Left renal cortex interstitium (tissue), 4 donors: ENCODE data around the gene PKN1. TPM values are rescaled to one million over a fixed set of nuclear protein-coding genes. Genes with fewer than 3 reads are reported as not detected.
"Not testable (repeated sequence)": the region's sequence is repeated elsewhere in the genome, so short reads cannot be mapped to it uniquely, and the experiment has no call there.

Source experiments
- DNase-seq, 4 donors: peaks; one replicate each; pipeline ENCODE4 v3.0.0-alpha.2; 2013; ENCODE audit warnings: low read depth in 4 of 4, low spot score in 2 of 4, missing footprints in 1 of 4
- polyA plus RNA-seq, 4 donors: library from polyadenylated mRNA; unstranded; fragments of 120-200 nt; gene quantifications; one replicate each; pipeline ENCODE4 v1.2.1, GENCODE V29; 2013; ENCODE audit not compliant: insufficient read length in 4 of 4

PKN1 gene
- polyA plus RNA-seq, 4 donors: 87.7 to 129 (median 97.5) TPM

DNA sequence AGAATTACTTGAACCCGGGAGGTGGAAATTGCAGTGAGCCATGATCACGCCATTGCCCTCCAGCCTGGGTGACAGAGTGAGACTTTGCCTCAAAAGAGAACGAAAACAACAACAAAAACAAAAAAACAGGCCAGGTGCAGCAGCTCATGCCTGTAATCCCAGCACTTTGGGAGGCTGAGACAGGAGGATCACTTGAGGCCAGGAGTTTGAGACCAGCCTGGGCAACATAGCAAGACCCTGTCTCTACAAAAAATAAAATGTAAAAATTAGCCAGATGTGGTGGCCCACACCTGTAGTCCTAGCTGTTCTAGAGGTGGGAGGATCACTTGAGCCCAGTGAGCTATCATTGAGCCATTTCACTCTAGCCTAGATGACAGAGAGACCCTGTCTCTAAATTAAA, 19.2 kb downstream of the PKN1 start:
- not testable (repeated sequence) for DNase-seq

DNA sequence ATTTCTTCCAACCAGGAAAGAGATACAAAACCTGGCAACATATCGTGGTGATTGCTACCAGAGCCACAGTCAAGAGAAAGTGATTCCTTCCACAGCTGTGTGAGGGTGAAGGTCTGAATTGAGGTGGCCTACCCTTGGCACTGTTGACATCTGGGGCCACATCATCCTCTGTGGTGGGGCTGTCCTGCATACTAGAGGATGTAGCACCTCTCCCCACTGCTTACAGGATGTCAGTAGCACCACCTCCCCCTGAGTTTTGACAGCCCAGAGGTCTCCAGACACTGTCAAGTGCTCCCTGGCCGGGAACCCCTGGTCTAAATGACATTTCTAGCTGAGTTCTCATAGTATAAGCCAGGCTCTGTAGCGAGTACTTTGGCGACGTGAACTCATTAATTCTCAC, 26.6 kb downstream of the PKN1 start:
- DNase-seq: no peak

DNA sequence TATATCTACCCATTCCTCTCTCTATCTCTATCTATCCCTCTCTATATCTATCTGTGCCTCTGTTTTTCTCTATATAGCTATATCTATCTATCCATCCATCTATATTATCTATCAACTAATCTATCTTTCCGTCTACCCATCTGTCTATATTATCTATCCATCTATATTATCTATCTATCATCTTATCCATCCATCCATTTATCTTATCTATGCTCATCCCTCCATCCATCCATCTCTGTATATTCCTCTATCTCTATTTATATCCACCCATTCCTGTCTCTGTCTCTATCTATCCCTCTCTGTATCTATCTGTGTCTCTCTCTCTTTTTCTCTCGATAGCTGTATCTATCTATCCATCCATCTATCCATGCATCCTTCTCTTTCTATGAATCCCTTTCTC, 27.8 kb downstream of the PKN1 start:
- DNase-seq: no peak

DNA sequence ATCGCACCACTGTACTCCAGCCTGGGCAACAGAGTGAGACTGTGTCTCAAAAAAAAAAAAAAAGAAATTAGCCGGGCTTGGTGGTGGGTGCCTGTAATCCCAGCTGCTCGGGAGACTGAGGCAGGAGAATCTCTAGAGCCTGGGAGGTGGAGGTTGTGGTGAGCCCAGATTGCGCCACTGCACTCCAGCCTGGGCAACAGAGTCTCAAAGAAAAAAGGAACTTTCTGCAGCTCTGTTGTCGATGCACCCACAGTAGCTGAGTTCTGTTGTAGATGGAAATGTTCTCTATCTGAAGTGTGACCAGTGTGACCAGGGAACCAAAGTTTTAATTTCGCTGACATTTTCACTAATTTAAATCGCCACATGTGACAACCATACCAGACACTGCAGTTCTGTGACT, 29.3 kb downstream of the PKN1 start:
- DNase-seq: not testable (repeated sequence)

DNA sequence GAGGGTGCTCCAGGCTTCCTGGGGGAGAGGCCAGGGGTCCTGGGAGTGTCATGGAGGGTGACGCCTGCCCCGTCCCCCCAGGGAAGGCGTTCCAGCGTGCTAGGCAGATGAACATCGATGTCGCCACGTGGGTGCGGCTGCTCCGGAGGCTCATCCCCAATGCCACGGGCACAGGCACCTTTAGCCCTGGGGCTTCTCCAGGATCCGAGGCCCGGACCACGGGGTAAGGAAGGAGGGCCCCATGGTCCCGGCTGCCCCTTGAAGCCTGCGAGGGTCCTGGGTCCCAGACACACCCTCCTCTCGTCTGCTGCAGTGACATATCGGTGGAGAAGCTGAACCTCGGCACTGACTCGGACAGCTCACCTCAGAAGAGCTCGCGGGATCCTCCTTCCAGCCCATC, 30.6 kb downstream of the PKN1 start:
- no peak for DNase-seq

DNA sequence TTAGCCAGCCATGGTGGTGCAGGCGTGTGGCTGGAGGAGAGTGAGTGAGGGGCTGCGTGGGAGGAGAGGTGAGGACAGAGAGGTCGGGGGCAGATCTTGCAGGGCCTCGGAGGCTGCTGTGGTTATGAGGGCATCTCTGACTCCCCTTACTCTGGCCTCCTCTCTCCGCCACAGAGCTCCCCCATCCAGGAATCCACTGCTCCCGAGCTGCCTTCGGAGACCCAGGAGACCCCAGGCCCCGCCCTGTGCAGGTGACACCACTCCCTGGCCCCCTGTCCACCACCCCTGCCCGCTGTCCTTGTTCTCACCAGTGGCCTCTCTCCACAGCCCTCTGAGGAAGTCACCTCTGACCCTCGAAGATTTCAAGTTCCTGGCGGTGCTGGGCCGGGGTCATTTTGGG, 34.3 kb downstream of the PKN1 start:
- no peak for DNase-seq

DNA sequence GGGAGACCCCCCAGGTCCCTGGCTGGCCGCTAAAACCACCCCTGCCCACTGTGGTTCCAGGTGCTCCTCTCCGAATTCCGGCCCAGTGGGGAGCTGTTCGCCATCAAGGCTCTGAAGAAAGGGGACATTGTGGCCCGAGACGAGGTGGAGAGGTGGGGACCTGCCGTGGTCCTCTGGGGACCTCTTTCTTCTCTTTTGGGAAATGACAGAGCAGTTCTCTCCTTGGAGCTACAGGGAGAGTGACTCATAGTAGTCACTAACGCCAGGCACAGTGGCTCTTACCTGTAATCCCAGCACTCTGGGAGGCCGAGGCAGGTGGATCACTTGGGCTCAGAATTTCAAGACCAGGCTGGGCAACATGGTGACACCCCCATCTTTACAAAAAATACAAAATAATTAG, 34.7 kb downstream of the PKN1 start:
- DNase-seq: no peak

DNA sequence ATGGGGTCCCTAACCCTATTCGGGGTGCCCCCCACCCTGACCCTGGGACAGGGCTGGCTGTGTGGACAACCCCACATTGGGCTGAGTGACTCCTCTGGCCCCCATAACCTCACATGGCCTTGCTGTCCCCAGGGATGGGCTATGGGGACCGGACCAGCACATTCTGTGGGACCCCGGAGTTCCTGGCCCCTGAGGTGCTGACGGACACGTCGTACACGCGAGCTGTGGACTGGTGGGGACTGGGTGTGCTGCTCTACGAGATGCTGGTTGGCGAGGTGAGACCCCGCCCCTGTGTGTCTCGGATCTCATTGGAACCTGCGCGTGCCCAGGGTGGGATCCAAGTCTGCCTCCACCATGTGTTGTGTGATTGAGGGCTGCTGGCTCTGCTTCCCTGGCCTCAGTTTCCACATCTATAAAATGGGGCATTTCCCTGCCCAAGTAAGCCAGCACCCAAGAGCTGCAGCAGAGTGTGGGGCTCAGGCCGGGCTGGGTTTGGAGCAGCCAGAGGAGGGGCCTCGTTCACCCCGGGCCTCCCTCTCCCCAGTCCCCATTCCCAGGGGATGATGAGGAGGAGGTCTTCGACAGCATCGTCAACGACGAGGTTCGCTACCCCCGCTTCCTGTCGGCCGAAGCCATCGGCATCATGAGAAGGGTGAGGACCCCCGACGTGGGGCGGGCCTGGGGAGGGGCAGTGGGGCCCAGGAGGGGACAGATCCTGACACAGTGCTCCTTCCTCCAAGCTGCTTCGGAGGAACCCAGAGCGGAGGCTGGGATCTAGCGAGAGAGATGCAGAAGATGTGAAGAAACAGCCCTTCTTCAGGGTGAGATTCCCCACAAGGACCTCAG, 37.1 kb downstream of the PKN1 start:
- DNase-seq: no peak

DNA sequence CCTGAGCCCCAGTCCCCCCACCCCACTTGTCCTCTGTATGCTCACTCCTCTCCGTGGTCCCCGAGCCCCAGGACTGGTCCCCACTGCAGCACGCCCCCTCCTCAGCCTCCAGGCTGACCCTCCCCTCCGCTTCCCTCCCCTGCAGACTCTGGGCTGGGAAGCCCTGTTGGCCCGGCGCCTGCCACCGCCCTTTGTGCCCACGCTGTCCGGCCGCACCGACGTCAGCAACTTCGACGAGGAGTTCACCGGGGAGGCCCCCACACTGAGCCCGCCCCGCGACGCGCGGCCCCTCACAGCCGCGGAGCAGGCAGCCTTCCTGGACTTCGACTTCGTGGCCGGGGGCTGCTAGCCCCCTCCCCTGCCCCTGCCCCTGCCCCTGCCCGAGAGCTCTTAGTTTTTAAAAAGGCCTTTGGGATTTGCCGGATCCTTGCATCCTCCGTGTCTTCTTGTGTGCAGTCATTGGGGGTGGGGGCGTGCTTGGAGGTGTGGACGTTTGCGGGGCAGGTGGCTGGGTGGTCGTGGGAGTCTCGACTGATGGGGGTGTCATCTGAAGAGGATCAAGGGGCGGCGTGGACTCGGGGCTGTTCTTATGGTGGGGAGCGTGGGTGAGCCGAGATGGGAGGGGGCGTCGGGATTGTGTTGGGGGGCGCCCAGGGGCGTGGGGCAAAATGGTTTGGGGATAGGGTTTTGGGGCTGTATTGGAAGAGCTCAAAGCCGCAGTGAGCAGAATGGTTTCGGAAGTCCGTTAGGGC, 38.5 kb downstream of the PKN1 start:
- no peak for DNase-seq

DNA sequence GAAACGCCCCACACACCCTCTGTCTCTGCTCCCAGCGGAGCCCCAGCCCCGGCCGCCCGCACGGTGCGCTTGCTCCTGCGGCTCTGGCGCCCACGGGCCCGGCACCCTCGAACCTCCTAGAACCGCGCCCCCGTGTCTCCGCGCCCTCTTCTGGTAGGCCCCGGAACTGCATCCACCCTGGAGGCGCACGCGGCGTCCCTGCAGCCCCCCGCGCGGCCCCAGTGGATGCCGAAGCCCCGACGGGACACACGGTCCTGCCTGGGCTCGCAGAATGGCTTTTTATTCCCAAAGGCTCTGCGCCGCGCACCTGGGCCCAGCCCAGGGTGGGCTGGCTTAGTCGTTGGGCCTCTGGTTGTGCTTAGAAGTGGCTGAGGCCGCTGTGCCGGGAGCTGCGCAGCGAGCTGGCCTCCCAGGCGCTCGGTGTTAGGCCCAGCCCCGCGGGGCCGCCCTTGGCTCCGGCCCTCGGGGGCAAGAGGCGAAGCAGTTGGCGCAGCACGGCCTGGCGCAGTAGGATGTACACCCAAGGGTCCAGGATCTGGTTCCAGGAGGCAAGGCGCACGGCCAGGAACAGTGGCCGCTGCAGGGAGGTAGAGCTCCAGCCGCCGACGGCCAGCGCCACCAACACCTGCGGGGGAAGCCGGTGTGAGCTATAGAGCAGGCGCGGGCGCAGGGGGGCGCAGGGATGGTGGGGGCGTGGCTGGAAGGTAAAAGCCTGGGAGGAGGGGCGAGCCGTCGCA, 39.3 kb downstream of the PKN1 start:
- no peak for DNase-seq

DNA sequence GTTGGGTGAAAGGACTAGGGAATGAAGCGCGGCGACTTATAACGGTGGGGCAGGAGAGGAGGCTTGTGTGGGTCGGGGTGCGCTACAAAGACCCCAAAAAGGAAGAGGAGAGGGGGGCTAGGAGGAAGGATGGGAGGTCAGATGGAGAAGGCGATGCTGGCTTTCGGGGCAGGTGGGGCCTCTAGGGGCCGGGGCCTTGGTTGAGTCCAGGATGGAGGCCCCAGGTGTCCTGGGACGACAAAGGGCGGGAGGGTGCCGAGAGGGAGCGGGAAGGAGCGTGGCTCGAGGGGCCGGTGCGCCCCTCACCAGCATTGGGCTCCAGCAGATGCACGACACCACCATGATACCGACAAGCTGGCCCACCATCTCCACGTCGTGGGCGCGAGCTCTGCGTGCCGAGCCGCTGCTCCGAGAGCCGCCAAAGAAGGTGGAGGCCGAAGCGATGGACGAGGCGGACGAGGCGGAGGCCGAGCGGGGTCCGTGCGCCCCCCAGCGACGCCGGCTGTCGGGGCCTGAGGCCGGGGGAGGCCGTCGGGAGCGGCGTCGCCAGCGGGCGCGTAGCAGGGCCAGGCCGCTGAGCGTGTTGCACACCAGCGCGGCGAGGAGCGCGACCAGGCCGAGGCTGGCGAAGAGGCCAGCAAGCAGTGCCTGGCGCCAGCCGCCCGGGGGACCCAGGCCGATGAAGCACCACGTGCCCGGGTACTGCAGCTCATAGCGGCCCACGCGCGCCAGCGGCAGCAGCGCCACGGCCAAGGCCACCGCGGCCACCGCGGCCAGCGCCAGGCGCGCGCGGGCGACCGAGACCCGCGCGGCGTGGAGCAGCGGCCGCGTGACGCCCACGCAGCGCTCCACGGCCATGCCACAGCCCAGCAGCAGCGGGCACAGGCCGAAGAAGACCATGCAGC, 40.2 kb downstream of the PKN1 start:
- no peak for DNase-seq

DNA sequence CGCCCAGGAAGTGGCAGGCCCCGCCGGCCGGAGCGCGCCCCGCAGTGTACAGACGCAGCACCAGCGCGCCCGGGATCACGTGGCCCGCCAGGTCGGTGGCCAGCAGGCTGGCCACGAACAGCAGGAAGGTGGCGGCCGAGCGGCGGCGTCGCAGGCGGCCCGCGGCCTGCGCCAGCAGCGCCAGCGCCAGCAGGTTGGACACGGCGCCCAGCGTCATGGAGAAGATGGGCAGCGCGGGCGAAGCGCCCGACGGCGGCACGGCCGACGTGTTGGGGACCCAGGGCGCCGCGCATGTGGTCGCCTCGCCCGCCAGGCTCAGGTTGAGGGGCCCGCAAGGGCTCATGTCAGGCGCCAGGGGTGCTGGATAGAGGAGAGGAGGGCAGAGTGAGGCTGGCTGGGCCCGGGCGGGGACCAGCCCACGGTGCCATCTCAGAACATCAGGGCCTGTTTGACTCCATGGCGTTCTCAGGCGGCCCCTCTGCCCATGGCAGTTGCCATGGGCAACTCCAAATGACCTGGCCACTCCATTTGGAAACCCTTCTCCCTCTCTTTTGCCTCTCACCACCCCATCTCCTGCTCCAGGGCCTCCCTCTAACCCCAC, 41.0 kb downstream of the PKN1 start:
- no peak for DNase-seq

DNA sequence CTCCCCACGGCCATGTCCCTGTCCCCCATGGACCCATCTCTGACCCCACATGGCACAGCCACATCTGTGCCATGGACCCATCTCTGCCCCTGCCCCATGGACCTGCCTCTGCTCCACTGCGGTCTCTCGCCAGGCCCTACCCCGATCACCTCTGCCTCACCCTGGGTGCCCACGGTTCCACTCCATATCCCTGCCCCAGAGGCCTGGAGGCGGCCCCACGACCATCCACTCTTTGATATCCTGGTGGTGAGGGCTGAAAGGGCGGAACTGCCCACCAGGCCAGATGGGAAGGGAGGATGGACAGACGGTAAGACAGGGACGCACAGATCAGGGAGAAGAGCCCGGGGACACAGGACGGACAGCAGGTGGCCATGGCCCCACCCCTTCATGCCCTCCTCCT, 41.7 kb downstream of the PKN1 start:
- DNase-seq: no peak

DNA sequence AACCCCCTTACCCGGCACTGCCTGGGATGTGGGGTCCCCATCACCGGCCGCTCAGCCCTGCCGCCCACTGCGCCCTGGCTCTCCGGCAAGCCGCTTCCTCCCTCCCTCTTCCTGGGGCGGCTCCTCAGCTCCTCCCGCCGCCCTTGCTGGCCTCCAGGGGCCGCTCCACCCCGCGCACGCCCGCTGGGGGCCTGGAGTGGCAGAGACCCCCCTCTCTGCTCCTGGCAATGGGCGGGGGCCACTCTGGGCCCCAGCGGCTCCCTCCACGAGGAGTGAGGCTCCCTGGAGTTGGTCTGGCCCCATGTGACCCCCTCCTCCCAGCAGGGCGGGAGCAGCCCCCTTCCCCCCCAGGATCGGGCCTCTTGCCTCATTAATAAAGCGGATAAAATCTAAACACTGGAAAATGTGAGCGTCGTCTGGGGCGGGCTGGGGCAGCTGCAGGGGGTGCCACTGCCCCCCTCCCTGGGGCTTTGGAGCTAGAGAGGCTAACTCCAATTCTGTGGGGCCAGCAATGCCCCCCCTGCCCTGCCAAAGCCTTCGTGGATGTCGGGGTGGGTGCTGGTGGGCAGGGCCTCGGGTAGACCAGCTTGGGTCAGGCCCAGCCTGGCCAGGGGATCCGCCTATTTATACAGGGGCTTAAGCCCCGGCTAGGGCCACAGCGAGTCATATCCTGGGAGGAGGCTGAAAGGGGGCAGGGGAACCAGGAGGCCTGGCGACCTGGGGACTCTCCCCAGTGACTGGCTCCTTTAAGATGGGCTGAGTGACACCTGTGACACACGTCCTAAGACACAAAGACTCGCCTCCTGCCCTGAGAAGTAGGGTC, 42.4 kb downstream of the PKN1 start, which contains the start of gene PTGER1:
TSS of gene PTGER1 (minus strand) at position 104 of the 823 bp plus-strand sequence. CDS start 1,034 bp downstream, outside the sequence.
- no peak for DNase-seq

DNA sequence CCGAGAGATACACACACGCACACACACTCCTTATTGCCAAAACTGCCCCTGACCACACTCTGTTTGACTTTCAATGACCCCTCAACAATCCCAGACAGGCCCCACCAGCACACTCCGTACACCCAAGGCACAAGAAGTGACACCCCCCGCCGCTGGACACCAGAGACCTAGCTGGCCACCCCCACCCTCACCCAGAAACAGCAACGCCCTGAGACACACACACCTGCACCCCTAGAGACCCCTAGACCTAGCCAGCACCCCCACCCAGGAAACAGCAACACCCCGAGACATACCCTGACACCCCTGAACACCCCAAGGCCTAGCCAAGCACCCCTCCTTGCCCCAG, 43.2 kb downstream of the PKN1 start:
- no peak for DNase-seq

DNA sequence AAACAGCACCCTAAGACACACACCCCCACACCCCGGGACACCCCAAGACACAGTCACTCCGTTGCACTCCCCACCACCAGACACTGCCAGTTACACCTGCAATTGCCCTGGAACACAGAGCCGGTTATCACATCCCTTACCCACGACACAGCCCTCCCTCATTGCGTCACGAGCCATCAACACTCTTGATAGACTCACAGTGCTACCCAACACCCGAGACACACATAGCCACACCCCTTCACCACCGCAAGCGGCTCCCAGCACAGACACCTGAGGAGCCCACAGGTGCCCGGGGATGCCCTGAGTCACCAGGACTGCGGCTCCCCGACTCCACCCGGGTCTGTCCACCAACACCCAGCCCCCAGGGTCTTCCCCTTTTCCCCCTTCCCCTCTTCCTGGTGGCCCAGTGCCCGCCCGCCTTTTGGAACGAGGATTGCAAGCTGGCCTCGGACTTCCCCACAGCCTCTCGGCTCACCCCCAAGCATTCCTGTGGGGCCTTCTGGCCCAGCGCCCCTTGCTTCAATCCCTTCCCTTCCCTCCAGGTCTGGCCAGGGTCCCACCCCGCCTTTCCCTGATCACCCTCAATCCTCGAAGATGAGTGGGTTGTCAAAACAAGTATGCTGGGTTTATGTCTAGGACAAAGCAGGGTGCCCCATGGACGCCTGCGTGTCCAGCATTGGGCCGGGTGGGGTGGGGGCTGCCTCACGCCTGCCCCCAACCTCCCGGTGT, 43.7 kb downstream of the PKN1 start:
- no peak for DNase-seq

DNA sequence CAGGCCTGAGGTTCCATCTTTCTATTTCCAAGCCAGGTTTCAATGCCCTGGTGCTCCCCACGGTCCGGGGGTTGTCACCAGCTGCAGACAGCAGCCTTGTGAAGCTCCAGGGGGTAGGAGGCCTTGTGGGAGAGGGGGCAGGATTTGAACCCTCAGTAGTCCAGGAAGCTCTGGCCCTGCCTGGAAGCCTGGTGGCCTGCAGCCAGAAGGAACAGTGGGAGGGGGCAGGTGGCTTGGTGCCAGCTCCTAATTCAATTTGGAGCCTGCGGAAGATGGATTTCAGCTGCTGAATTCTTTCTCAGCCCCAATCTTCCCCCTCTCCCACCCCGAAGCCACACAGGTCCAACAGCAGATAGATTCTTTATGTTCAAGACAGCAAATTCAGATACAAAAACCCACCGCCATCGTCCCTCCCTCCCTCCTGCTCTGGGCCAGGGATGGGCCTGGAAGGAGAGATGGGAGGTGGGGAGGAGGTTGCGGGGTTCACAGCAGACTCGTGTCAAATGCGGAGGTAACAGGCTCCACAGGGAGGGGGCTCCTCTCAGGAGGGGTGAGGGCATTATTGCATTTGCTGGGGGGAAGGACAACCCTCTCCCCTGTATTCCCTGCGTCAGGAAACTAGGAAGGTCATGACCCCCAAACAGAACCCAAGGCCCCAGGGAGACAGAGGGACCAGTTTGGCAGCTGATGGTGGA, 44.5 kb downstream of the PKN1 start:
- DNase-seq: peak in 2 of 4 donors; percentile 68 to 70

DNA sequence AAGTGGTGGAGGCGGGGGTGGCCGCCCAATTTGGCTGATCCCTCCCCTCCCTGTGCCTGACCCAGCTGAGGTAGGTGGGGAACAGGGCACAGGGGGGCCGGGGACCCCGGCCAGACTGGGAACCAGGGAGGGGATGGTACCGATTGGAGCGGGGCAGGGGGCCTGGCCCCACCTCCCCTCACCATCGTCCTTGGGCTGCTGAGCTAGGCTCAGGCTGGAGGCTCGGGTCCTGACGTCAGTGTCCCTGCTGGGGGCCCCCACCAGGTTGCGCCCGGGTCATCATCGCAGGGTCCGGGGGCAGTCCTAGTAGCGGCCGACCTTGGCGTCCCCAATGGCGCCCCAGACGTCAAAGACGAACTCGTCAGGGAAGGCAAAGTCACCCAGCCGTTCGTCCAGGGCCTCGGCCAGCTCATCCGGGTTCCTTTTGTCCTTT, 45.0 kb downstream of the PKN1 start:
- DNase-seq: no peak
